ENCODE results near the gene MAML3. TPM values are rescaled to one million over a fixed set of nuclear protein-coding genes. Genes with fewer than 3 reads are reported as not detected.

MAML3 gene
- total and polyA plus RNA-seq, 2 of the 13 experiments (the other 11 are each of a cell fraction or from before 2014, with no cell fraction given): 0.05 to 0.13 TPM

- no peaks in the 10 kb centered on the region for H3K36me3 ChIP-seq (replicated peaks in 1 of 2; ENCODE audit: control insufficient read depth in 1 of 2, insufficient read depth in 2 of 2, low read length in 2 of 2)
- DNase-seq (ENCODE audit: low spot score): no peak
- no peaks in the 10 kb centered on the region for H3K4me1 ChIP-seq (ENCODE audit: insufficient read depth, low read length)
- no peak for ATAC-seq
- BruUV-seq (replicated peaks): no TSS peak
- no peak for FAIRE-seq
- no peak overlapping the region for H3K4me3 ChIP-seq (replicated peaks in 1 of 3; ENCODE audit: insufficient read depth in 1 of 3, low read depth in 2 of 3, low read length in 3 of 3)
- no peak overlapping the region for H3K27ac ChIP-seq (ENCODE audit: extremely low read length, insufficient read depth, low read length)
- H3K4me2 ChIP-seq (ENCODE audit: low read depth, low read length): no peak overlapping the region
- CTCF ChIA-PET (ENCODE audit: low intra/inter-chr PET ratio, low total read pairs): no interaction called here
- H4K20me1 ChIP-seq (ENCODE audit: insufficient read depth, low read length): no peaks in the 10 kb centered on the region
- POLR2A ChIA-PET: no interaction called here
- in situ Hi-C loops (cut with HindIII; ENCODE audit: extremely low pct_ligation_motif_present, low pct_unique_long_range_greater_than_20kb) (no loop called here), intact Hi-C loops (cut with micrococcal nuclease; ENCODE audit: unreplicated experiment) (no loop called here)
- H3K9ac ChIP-seq (ENCODE audit: insufficient read depth, low read depth, low read length): no peak overlapping the region
- TF ChIP-seq GFI1 (CRISPR knock-in tag; IDR thresholded peaks at IDR 0.05; ENCODE audit: borderline replicate concordance) (no peak), ZNF432 (CRISPR knock-in tag; IDR thresholded peaks at IDR 0.05; ENCODE audit: borderline replicate concordance) (no peak), HDAC1 (CRISPR knock-in tag; IDR thresholded peaks at IDR 0.05) (no peak), ZNF362 (CRISPR knock-in tag; IDR thresholded peaks at IDR 0.05; ENCODE audit: borderline replicate concordance) (no peak), KLF9 (CRISPR knock-in tag; IDR thresholded peaks at IDR 0.05; ENCODE audit: low read depth) (no peak), HNRNPK (IDR thresholded peaks at IDR 0.05; ENCODE audit: low read depth, low read length, poor library complexity, severe bottlenecking) (no peak), ZFX (CRISPR knock-in tag; IDR thresholded peaks at IDR 0.05; ENCODE audit: low read depth) (no peak), PAF1 (CRISPR knock-in tag; IDR thresholded peaks at IDR 0.05) (no peak)
- TF ChIP-seq, protein P1, sequence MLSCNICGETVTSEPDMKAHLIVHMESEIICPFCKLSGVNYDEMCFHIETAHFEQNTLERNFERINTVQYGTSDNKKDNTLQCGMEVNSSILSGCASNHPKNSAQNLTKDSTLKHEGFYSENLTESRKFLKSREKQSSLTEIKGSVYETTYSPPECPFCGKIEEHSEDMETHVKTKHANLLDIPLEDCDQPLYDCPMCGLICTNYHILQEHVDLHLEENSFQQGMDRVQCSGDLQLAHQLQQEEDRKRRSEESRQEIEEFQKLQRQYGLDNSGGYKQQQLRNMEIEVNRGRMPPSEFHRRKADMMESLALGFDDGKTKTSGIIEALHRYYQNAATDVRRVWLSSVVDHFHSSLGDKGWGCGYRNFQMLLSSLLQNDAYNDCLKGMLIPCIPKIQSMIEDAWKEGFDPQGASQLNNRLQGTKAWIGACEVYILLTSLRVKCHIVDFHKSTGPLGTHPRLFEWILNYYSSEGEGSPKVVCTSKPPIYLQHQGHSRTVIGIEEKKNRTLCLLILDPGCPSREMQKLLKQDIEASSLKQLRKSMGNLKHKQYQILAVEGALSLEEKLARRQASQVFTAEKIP (CRISPR knock-in tag; IDR thresholded peaks at IDR 0.05; ENCODE audit: borderline replicate concordance): no peak
- WGBS (ENCODE audit: low lambda C conversion rate): 30% methylated on average over 6 of the region's 6 CpGs
- no peak overlapping the region for H2AFZ ChIP-seq (ENCODE audit: low read length)
- no peaks in the 10 kb centered on the region; a peak in 1 of 5 replicates for H3K27me3 ChIP-seq (ENCODE audit: control insufficient read depth in 1 of 2, insufficient read depth in 2 of 2, low read length in 2 of 2)
- no peaks in the 10 kb centered on the region for H3K9me3 ChIP-seq (ENCODE audit: low read length)
- H3K79me2 ChIP-seq (ENCODE audit: insufficient read depth, low read length): no peaks in the 10 kb centered on the region
These were observed 27.7 kb downstream of the MAML3 start for GRCh38 chr4:140126261-140126660.

Measured in HepG2 (cell line).